Hepatocyte (in vitro differentiated cells): Measurements from ENCODE around the gene PCAT6.
"Not testable (repeated sequence)": the region's sequence is repeated elsewhere in the genome, so short reads cannot be mapped to it uniquely, and the experiment has no call there.

Experiments
- CTCF ChIP-seq: fragments of 200-600 bp; sonication (generic); IDR thresholded peaks from 2 replicates; pipeline ENCODE4 v1.5.1; 2016; ENCODE audit warnings: antibody characterized with exemption, mild to moderate bottlenecking; ENCODE audit not compliant: poor library complexity
- EZH2 ChIP-seq: fragments of 200-600 bp; sonication (generic); IDR thresholded peaks from 2 replicates; pipeline ENCODE4 v1.6.1; 2016; ENCODE audit warnings: antibody characterized with exemption, mild to moderate bottlenecking, borderline replicate concordance
- EZH2phosphoT487 ChIP-seq: fragments of 200-600 bp; sonication (generic); IDR thresholded peaks from one replicate; pipeline ENCODE4 v1.6.1; 2018; ENCODE audit warnings: antibody characterized with exemption, mild to moderate bottlenecking, low read depth, moderate library complexity; ENCODE audit not compliant: unreplicated experiment, severe bottlenecking

GRCh38 chr1:202829223-202829622, 18.5 kb downstream of the PCAT6 start:
- TF ChIP-seq CTCF, EZH2, EZH2phosphoT487: not testable (repeated sequence)
